GM20000 (cell line): Measurements from ENCODE around the gene SIX4.

Source experiments
- DNase-seq: peaks from one replicate; pipeline ENCODE4 v3.0.0; 2012; ENCODE audit warnings: low spot score
- TF ChIP-seq, protein P1 (sequence below): IDR thresholded peaks from 2 replicates; pipeline ENCODE4 v1.5.1; 2012; ENCODE audit warnings: mild to moderate bottlenecking, control low read depth; ENCODE audit errors: extremely low read depth, missing control alignments

The SIX4 gene

GRCh38 chr14:60720962-60721325 is 3.2 kb downstream of the SIX4 start:
- TF ChIP-seq, protein P1, sequence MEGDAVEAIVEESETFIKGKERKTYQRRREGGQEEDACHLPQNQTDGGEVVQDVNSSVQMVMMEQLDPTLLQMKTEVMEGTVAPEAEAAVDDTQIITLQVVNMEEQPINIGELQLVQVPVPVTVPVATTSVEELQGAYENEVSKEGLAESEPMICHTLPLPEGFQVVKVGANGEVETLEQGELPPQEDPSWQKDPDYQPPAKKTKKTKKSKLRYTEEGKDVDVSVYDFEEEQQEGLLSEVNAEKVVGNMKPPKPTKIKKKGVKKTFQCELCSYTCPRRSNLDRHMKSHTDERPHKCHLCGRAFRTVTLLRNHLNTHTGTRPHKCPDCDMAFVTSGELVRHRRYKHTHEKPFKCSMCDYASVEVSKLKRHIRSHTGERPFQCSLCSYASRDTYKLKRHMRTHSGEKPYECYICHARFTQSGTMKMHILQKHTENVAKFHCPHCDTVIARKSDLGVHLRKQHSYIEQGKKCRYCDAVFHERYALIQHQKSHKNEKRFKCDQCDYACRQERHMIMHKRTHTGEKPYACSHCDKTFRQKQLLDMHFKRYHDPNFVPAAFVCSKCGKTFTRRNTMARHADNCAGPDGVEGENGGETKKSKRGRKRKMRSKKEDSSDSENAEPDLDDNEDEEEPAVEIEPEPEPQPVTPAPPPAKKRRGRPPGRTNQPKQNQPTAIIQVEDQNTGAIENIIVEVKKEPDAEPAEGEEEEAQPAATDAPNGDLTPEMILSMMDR: no peak

DNA sequence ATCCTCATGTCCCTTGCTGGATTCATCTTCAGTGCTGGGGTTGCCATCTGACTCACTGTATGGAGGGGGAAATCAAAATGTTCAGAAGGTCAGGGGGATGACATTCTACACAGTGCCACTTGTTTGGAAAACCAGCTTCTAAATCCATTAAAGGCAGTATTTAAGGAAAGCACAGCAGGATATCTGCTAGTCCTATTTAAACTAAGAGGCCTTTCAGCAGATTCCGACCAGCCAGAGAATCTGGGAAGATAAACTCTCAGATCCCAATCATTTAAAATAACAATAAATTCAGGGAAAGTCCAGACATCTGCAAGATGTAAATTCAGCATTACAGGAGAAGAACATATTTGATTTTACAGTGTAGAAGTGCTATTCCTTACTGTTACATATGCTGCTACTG is 3.8 kb downstream of the SIX4 start:
- no peak for DNase-seq
- TF ChIP-seq, protein P1: no peak

More at GRCh38 chr14:60720962-60721325, 3.2 kb downstream of the SIX4 start:
- DNase-seq: no peak

DNA sequence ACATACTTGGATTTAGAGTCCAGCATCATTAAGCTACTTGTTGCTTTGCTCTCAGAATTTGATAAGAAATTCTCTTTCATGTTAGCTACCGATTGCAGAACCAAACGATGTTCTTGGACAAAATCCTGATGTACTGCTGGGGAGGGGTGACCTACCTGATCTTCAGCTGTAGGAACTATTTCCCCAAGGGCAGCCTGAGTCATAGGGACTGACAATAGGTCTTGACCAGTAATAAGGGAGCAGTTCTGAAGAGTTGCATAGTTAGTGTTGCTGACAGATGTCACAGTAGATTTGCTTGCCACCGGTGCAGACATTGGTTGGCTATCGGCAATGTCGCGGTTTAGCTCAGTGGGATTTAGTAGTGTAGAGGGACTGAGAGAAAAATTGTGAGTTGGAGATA is 10.6 kb downstream of the SIX4 start:
- no peak for DNase-seq
- TF ChIP-seq, protein P1: no peak

- TF ChIP-seq, protein P1: no peak
- no peak for DNase-seq
Measured at GRCh38 chr14:60710494-60710893, 13.7 kb downstream of the SIX4 start.

DNA sequence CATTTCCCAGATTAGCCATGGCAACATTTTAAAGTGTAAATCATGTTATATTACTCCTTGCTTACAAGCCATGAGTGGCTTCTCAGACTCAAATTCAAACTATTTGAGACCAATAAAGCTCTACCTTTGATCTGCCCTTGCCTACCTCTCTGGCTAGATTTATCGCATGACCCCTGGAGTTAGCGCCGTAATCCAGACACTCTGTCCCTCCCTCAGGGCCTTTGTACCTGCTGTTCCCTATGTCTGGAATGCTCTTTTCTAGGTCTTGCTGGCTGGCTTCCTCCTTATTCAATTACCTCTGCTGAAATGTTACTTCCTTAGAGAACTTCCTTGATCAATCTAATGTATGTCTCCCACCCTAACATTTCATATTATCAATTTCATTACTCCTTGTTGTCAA is 16.3 kb downstream of the SIX4 start:
- no peak for DNase-seq
- TF ChIP-seq, protein P1: no peak

- TF ChIP-seq, protein P1: no peak
- no peak for DNase-seq
Measured at GRCh38 chr14:60705100-60705499, 19.1 kb downstream of the SIX4 start.

- no peak for DNase-seq
- TF ChIP-seq, protein P1: no peak
Measured at GRCh38 chr14:60700598-60700997, 23.6 kb downstream of the SIX4 start.
